ENCODE data around the gene SPTBN1.

SPTBN1 gene

GRCh38 chr2:54685263-54685775, 229.2 kb downstream of the SPTBN1 start:
- H3K79me2 ChIP-seq (ENCODE audit: insufficient read depth, low read length), result no peaks in the 10 kb centered on the region
- no peak overlapping the region for H3K4me2 ChIP-seq (ENCODE audit: low read depth, low read length, poor library complexity, severe bottlenecking)
- H3K4me3 ChIP-seq (ENCODE audit: low read length, poor library complexity, severe bottlenecking), result no peak overlapping the region
- H3K27me3 ChIP-seq (ENCODE audit: insufficient read depth, low read length, poor library complexity, severe bottlenecking), result no peaks in the 10 kb centered on the region
- no peak for TF ChIP-seq EZH2phosphoT487 (IDR thresholded peaks at IDR 0.05; ENCODE audit: borderline replicate concordance)
- TF ChIP-seq CTCF (conservative IDR thresholded peaks at IDR 0.05; ENCODE audit: low read length), result no peak
- H3K4me1 ChIP-seq (ENCODE audit: insufficient read depth, low read length, poor library complexity, severe bottlenecking), result peaks cover 12% of the 10 kb centered on the region
- H3K9me3 ChIP-seq (ENCODE audit: insufficient read depth, low read depth, low read length), result no peaks in the 10 kb centered on the region
- H3K9me2 ChIP-seq (replicated peaks; ENCODE audit: low read depth, low read length), result no peaks in the 10 kb centered on the region
- no peaks in the 10 kb centered on the region for H4K20me1 ChIP-seq (ENCODE audit: insufficient read depth, low read length, poor library complexity, severe bottlenecking)
- H2AFZ ChIP-seq (ENCODE audit: low read length), result no peak overlapping the region
- no peaks in the 10 kb centered on the region for H3K36me3 ChIP-seq (ENCODE audit: insufficient read depth, low read length)
- no peaks in the 10 kb centered on the region for H3F3A ChIP-seq (ENCODE audit: low read depth)
- H3K9ac ChIP-seq (ENCODE audit: low read depth, low read length, poor library complexity, severe bottlenecking), result no peak overlapping the region

- Histone ChIP-seq H3K9ac (ENCODE audit: low read depth, low read length, poor library complexity, severe bottlenecking) (no peak overlapping the region), H3K36me3 (ENCODE audit: insufficient read depth, low read length) (no peaks in the 10 kb centered on the region), H4K20me1 (ENCODE audit: insufficient read depth, low read length, poor library complexity, severe bottlenecking) (no peaks in the 10 kb centered on the region), H2AFZ (ENCODE audit: low read length) (no peak overlapping the region), H3K9me2 (replicated peaks; ENCODE audit: low read depth, low read length) (no peaks in the 10 kb centered on the region), H3K9me3 (ENCODE audit: insufficient read depth, low read depth, low read length) (no peaks in the 10 kb centered on the region), H3F3A (ENCODE audit: low read depth) (no peaks in the 10 kb centered on the region), H3K4me3 (ENCODE audit: low read length, poor library complexity, severe bottlenecking) (no peak overlapping the region), H3K4me1 (ENCODE audit: insufficient read depth, low read length, poor library complexity, severe bottlenecking) (peaks cover 7% of the 10 kb centered on the region), H3K4me2 (ENCODE audit: low read depth, low read length, poor library complexity, severe bottlenecking) (no peak overlapping the region), H3K79me2 (ENCODE audit: insufficient read depth, low read length) (no peaks in the 10 kb centered on the region), H3K27me3 (ENCODE audit: insufficient read depth, low read length, poor library complexity, severe bottlenecking) (no peaks in the 10 kb centered on the region)
- TF ChIP-seq CTCF (conservative IDR thresholded peaks at IDR 0.05; ENCODE audit: low read length), result no peak
- no peak for TF ChIP-seq EZH2phosphoT487 (IDR thresholded peaks at IDR 0.05; ENCODE audit: borderline replicate concordance)
Observed at GRCh38 chr2:54687595-54688152, 231.5 kb downstream of the SPTBN1 start.

GRCh38 chr2:54691445-54692135, 235.5 kb downstream of the SPTBN1 start:
- TF ChIP-seq EZH2phosphoT487 (IDR thresholded peaks at IDR 0.05; ENCODE audit: borderline replicate concordance) (no peak), CTCF (conservative IDR thresholded peaks at IDR 0.05; ENCODE audit: low read length) (no peak)

More at GRCh38 chr2:54691445-54692135, 235.5 kb downstream of the SPTBN1 start:
- no peaks in the 10 kb centered on the region for H3K36me3 ChIP-seq (ENCODE audit: insufficient read depth, low read length)
- H3K9ac ChIP-seq (ENCODE audit: low read depth, low read length, poor library complexity, severe bottlenecking), result no peak overlapping the region
- H3K9me3 ChIP-seq (ENCODE audit: insufficient read depth, low read depth, low read length), result no peaks in the 10 kb centered on the region
- no peaks in the 10 kb centered on the region for H3K79me2 ChIP-seq (ENCODE audit: insufficient read depth, low read length)
- H3K27me3 ChIP-seq (ENCODE audit: insufficient read depth, low read length, poor library complexity, severe bottlenecking), result no peaks in the 10 kb centered on the region
- H3K4me1 ChIP-seq (ENCODE audit: insufficient read depth, low read length, poor library complexity, severe bottlenecking), result peaks cover 7% of the 10 kb centered on the region
- no peaks in the 10 kb centered on the region for H3K9me2 ChIP-seq (replicated peaks; ENCODE audit: low read depth, low read length)
- H2AFZ ChIP-seq (ENCODE audit: low read length), result no peak overlapping the region
- H3K4me2 ChIP-seq (ENCODE audit: low read depth, low read length, poor library complexity, severe bottlenecking), result no peak overlapping the region
- H4K20me1 ChIP-seq (ENCODE audit: insufficient read depth, low read length, poor library complexity, severe bottlenecking), result no peaks in the 10 kb centered on the region
- no peaks in the 10 kb centered on the region for H3F3A ChIP-seq (ENCODE audit: low read depth)
- no peak overlapping the region for H3K4me3 ChIP-seq (ENCODE audit: low read length, poor library complexity, severe bottlenecking)
